SU-DHL-6 (cell line): ENCODE results near the gene SEH1L.

ENCODE experiments used
- CTCF ChIP-seq: fragments of 200-600 bp; sonication (generic); IDR thresholded peaks from one replicate; pipeline ENCODE4 v1.5.1; 2017; ENCODE audit warnings: antibody characterized with exemption, mild to moderate bottlenecking, low read length, moderate library complexity; ENCODE audit not compliant: insufficient read depth, poor library complexity, severe bottlenecking
- EZH2phosphoT487 ChIP-seq: fragments of 200-600 bp; sonication (generic), shearing (Covaris generic); conservative IDR thresholded peaks from 2 replicates; pipeline ENCODE4 v1.6.1; 2018; ENCODE audit warnings: mild to moderate bottlenecking, antibody characterized with exemption, low read length, moderate library complexity, mixed read lengths

DNA sequence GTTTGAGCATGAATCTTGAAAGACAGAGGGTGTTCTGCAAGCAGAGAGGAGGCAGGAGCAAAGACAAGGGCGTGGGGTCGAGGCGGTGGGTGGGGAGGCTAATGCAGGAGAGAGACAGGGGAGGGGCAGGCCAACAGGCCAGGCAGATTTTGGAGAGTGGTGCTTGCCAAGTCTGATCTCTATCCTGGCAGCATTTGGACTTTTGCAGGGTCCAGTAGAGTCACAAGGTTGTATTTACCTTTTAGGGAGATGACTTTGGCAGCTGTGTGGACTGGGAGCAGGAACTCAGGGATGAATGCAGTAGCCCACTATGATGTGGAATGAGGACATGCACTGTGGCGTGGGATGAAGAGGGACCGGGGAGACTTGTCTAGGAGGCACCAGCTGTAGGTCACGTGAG is 27.7 kb downstream of the SEH1L start:
- TF ChIP-seq CTCF: no peak
- TF ChIP-seq EZH2phosphoT487: no peak
